Ovary (tissue), 9 donors: ENCODE data around the gene SIDT2. TPM values are rescaled to one million over a fixed set of nuclear protein-coding genes. Genes with fewer than 3 reads are reported as not detected.
A peak's percentile ranks its signal among the peaks of the same experiment; 100 is the strongest.

Experiments used
- DNase-seq, 5 donors: peaks; one replicate each; pipeline ENCODE4 v3.0.0-alpha.2; 2019 to 2020
- H3K27ac ChIP-seq, 2 donors: fragments of 200-600 bp; one replicate each; pipeline versions ENCODE4 v1.5.1 to v1.8.0; 2019 to 2022
- H3K27me3 ChIP-seq: fragments of 200-600 bp; one replicate; pipeline ENCODE4 v1.8.0; 2022
- H3K36me3 ChIP-seq: fragments of 200-600 bp; sonication (generic); one replicate; pipeline ENCODE4 v1.5.1; 2019
- H3K4me1 ChIP-seq: one replicate; pipeline ENCODE4 v1.8.1; 2013; ENCODE audit warnings: mild to moderate bottlenecking, moderate library complexity; ENCODE audit not compliant: insufficient read depth
- H3K4me3 ChIP-seq: fragments of 200-600 bp; sonication (generic); one replicate; pipeline ENCODE4 v1.5.1; 2017
- H3K9me3 ChIP-seq, 2 donors: fragments of 200-600 bp in 1 of 2; sonication (generic) in 1 of 2; one replicate each; pipeline versions ENCODE4 v1.5.1 to v1.8.1; 2013 to 2019; ENCODE audit warnings: mild to moderate bottlenecking in 1 of 2, moderate library complexity in 1 of 2
- CTCF ChIP-seq, 3 donors: fragments of 450-650 bp in 2 of 3; fragments of 200-600 bp in 1 of 3; IDR thresholded peaks; one replicate each; pipeline versions ENCODE4 v1.5.1 to v1.8.0; 2016 to 2022; ENCODE audit warnings: antibody characterized with exemption in 3 of 3, mild to moderate bottlenecking in 1 of 3
- EP300 ChIP-seq: sonication (generic); formaldehyde crosslinking; IDR thresholded peaks from one replicate; pipeline ENCODE4 v1.6.1; 2017; ENCODE audit warnings: antibody characterized with exemption
- POLR2A ChIP-seq: fragments of 450-650 bp; IDR thresholded peaks from one replicate; pipeline ENCODE4 v1.6.1; 2017; ENCODE audit warnings: antibody characterized with exemption, mild to moderate bottlenecking, moderate library complexity
- WGBS, 3 donors: extraction: QIAGEN DNeasy Blood & Tissue Kit in 1 of 3; methylation state at CpG; one replicate each; pipeline versions ENCODE4 v1.1.5 to v1.1.7; 2013 to 2017; 5-methylcytosine and 5-hydroxymethylcytosine counted together
- intact Hi-C, 4 donors: fragments of 100-400 bp; cut with DNase I; formaldehyde crosslinking; loops; one replicate each; pipeline versions ENCODE4 v1.11.0 to v1.15.1; 2022 to 2023
- polyA plus RNA-seq, 2 donors: library from polyadenylated mRNA; stranded (reverse); fragments of 200-250 nt in 1 of 2; fragments of 350-450 nt in 1 of 2; fragmentation: Illumina TruSeq in 1 of 2; extraction: RNeasy Lipid Tissue Mini Kit (QIAGEN cat#74804) in 1 of 2; gene quantifications; one replicate each; pipeline ENCODE4 v1.2.3, GENCODE V29; 2013 to 2014
- total RNA-seq, 7 donors: library from RNA; depleted of rRNA in 2 of 7; stranded (reverse); fragments of >200 nt in 2 of 7; fragmentation: NEBNext Ultra II Directional in 3 of 7; extraction: Animal tissue kit (Norgen Biotek cat#: 25700) in 3 of 7; gene quantifications; one replicate each; pipeline versions ENCODE4 v1.1.0 to v1.2.4, GENCODE V29; 2016 to 2023
- donor health status: DM: no; HTN: no; CAD: no; lungs with moderate emphysema.
- donor health status: DM: no; HTN: no; CAD: no.
- donor health status: Bipolar disorder and iron deficiency.
- donor health status: DM: yes; HTN: yes; CAD: no.
- donor health status: DM: no; HTN: no; CAD: no.
- donor health status: DM: yes; HTN: yes; CAD: no.

Gene SIDT2
- total and polyA plus RNA-seq, 9 donors: 36.5 to 141 (median 73.7) TPM

- intact Hi-C loops: loop anchor here (5.0 to 10.0 kb wide), 4 partner anchors 84 to 438 kb away; partner anchors contain the start of genes BACE1 (in 2 of the 4), APOA5 (in 1 of the 4) and CEP164 (in 1 of the 4)
Observed at GRCh38 chr11:117230286-117230961, 51.9 kb downstream of the SIDT2 start.

DNA sequence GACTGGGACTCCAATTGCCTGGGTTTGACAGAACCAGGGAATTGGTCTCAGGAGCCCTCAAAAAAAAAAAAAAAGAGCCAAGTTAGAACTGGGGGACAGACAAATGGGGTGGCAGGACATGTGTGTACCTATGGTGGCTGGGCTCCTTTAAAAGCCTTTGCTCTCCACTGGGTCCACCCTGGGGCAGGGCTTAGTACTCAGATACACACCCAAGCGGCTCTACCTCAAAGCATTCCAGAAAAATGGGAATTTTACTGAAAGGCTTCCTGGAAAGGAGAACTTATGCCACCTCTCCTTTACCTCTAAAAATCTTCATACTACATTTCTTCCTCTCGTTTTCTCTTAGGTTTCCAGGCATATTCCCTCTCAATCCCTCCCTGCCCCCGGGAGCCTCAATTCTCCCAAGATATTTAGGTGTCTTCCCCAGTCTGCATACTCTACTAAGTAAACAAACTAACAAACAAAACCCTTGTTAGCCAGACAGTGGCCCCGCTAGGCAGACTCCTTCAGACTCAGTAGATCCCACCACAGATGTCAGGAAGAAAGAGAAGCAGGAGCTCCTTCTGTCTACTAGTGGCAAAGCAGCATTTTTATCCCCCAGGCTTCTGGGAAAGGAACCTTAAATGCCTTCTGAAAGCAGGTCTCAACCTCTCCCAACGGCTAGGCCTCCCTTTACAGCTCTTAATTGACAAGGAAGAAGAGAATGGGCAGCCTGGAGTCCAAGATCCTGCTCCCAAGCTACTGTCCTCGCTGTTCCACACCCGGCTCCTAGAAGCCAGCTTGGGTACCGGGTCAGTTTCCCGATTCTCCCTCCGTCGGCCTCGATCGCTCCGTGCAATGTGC lies 52.7 kb downstream of the SIDT2 start:
- H3K36me3 ChIP-seq: no peaks in the 10 kb centered on the region
- no peak for DNase-seq
- no peaks in the 10 kb centered on the region for H3K9me3 ChIP-seq
- peak overlapping the region; percentile 53 to 93 for H3K27ac ChIP-seq
- peak overlapping the region; percentile 63 for H3K4me3 ChIP-seq
- H3K27me3 ChIP-seq: no peaks in the 10 kb centered on the region
- intact Hi-C loops: loop anchor here (5.0 to 10.0 kb wide), 4 partner anchors 84 to 439 kb away; partner anchors contain the start of genes BACE1 (in 2 of the 4), APOA5 (in 1 of the 4) and CEP164 (in 1 of the 4)
- H3K4me1 ChIP-seq: peaks cover 1% of the 10 kb centered on the region
- 4 to 6% (median 4%) methylated on average over 14 of the region's 14 CpGs for WGBS, 3 donors
- no peak for TF ChIP-seq POLR2A
- no peak for TF ChIP-seq CTCF (IDR thresholded peaks at IDR 0.05)
- TF ChIP-seq EP300: no peak

More at GRCh38 chr11:117230286-117230961, 51.9 kb downstream of the SIDT2 start:
- H3K4me3 ChIP-seq: no peak overlapping the region
- no peaks in the 10 kb centered on the region for H3K36me3 ChIP-seq
- H3K27ac ChIP-seq: no peak overlapping the region
- no peaks in the 10 kb centered on the region for H3K9me3 ChIP-seq
- peaks cover 1% of the 10 kb centered on the region for H3K4me1 ChIP-seq
- no peaks in the 10 kb centered on the region for H3K27me3 ChIP-seq
- DNase-seq: no peak
- no peak for TF ChIP-seq EP300
- no peak for TF ChIP-seq CTCF (IDR thresholded peaks at IDR 0.05)
- no peak for TF ChIP-seq POLR2A
- WGBS, 3 donors: 62 to 71% (median 66%) methylated on average over 12 of the region's 12 CpGs

DNA sequence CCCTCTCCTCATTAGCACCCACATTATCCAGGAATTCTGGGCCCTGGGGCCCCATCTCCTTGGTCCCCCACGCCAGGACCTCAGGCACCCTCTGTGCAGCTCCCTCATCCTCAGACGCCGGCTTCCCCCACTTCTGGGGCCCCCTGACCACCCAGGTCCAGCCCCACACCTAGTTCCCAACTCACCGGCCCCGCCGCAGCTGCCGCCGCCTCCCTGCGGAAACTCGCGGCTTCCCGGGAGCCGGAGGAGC lies 53.2 kb downstream of the SIDT2 start, which contains the start of gene PCSK7:
TSS of gene PCSK7 (minus strand) at position 232 of the 250 bp plus-strand sequence. CDS start 2,229 bp downstream, outside the sequence.
- 1 to 2% (median 1%) methylated on average over 12 to 13 of the region's 13 CpGs for WGBS, 3 donors
- peak in 2 of 5 donors; percentile 79 to 80 for DNase-seq
- no peaks in the 10 kb centered on the region for H3K36me3 ChIP-seq
- H3K4me3 ChIP-seq: peak within 1 kb of the TSS; percentile 63
- H3K4me1 ChIP-seq: peaks cover 1% of the 10 kb centered on the region
- no peaks in the 10 kb centered on the region for H3K27me3 ChIP-seq
- no peaks in the 10 kb centered on the region for H3K9me3 ChIP-seq
- intact Hi-C loops: loop anchor here (2.0 to 10.0 kb wide), 5 partner anchors 83 to 439 kb away; partner anchors contain the start of genes BACE1 (in 2 of the 4), APOA5 (in 1 of the 4) and CEP164 (in 1 of the 4)
- H3K27ac ChIP-seq: peak within 1 kb of the TSS; percentile 79 to 93
- TF ChIP-seq POLR2A (no peak), EP300 (no peak), CTCF (IDR thresholded peaks at IDR 0.05) (no peak)

- H3K36me3 ChIP-seq: no peaks in the 10 kb centered on the region
- H3K9me3 ChIP-seq: no peaks in the 10 kb centered on the region
- no peaks in the 10 kb centered on the region for H3K27me3 ChIP-seq
- WGBS, 3 donors: 0 to 2% (median 1%) methylated on average over 65 to 94 of the region's 94 CpGs
- intact Hi-C loops: loop anchor here (2.0 to 10.0 kb wide), 5 partner anchors 83 to 440 kb away; partner anchors contain the start of genes BACE1 (in 2 of the 4), APOA5 (in 1 of the 4) and CEP164 (in 1 of the 4)
- peaks cover 1% of the 10 kb centered on the region for H3K4me1 ChIP-seq
- peak; percentile 78 for TF ChIP-seq POLR2A
- TF ChIP-seq CTCF (IDR thresholded peaks at IDR 0.05): peak; percentile 72 to 99 (median 96)
- TF ChIP-seq EP300: no peak
- DNase-seq: peak; percentile 75 to 88 (median 83)
- H3K4me3 ChIP-seq: peak within 1 kb of the TSS; percentile 63
- peak within 1 kb of the TSS; percentile 79 to 93 for H3K27ac ChIP-seq
Observed at GRCh38 chr11:117232092-117232878, 53.7 kb downstream of the SIDT2 start, which contains the start of gene RNF214. Gene RNF214 (plus strand): TSS chr11:117232671. CDS start chr11:117234273, 1,602 bp downstream.
